Measurements from ENCODE around the gene ODF4. TPM values are rescaled to one million over a fixed set of nuclear protein-coding genes. Genes with fewer than 3 reads are reported as not detected.
A peak's percentile ranks its signal among the peaks of the same experiment; 100 is the strongest.

ODF4 gene
- polyA plus RNA-seq, 1 experiment = not detected

- DNase-seq (ENCODE audit: low read depth, low spot score) = no peak
- Histone ChIP-seq H3K27me3 (ENCODE audit: control insufficient read depth, insufficient read depth, low read length) (no peaks in the 10 kb centered on the region), H3K27ac (ENCODE audit: low read depth, low read length) (no peak overlapping the region), H3K9me3 (ENCODE audit: control insufficient read depth, insufficient read depth, low read length) (no peaks in the 10 kb centered on the region), H3K4me3 (ENCODE audit: low read depth, low read length) (no peak overlapping the region)
- ChIA-PET CTCF (no interaction called here), POLR2A (interaction anchor here (0.5 to 1.2 kb wide), 2 partner anchors 19 to 32 kb away, joined by 3 read pairs; no protein-coding TSS in a partner anchor)
- no peak for TF ChIP-seq CTCF (IDR thresholded peaks at IDR 0.05; ENCODE audit: low read depth, low read length)
Measured at GRCh38 chr17:8357910-8358309, 18.3 kb downstream of the ODF4 start.

GRCh38 chr17:8359769-8360168 lies 20.1 kb downstream of the ODF4 start:
- peak; percentile 81 for DNase-seq (ENCODE audit: low read depth, low spot score)
- ChIA-PET POLR2A (interaction anchor here (1.0 kb wide), 1 partner anchor 17 kb away, joined by 3 read pairs; the partner anchor contains the start of gene KRABD2), CTCF (interaction anchor here (1.1 to 1.2 kb wide), 2 partner anchors 33 to 241 kb away, joined by 3 to 4 read pairs; no protein-coding TSS in a partner anchor)
- TF ChIP-seq CTCF (IDR thresholded peaks at IDR 0.05; ENCODE audit: low read depth, low read length) = no peak
- Histone ChIP-seq H3K27ac (ENCODE audit: low read depth, low read length) (no peak overlapping the region), H3K27me3 (ENCODE audit: control insufficient read depth, insufficient read depth, low read length) (no peaks in the 10 kb centered on the region), H3K9me3 (ENCODE audit: control insufficient read depth, insufficient read depth, low read length) (no peaks in the 10 kb centered on the region), H3K4me3 (ENCODE audit: low read depth, low read length) (no peak overlapping the region)

GRCh38 chr17:8360260-8360659 lies 20.6 kb downstream of the ODF4 start:
- POLR2A ChIA-PET = interaction anchor here (0.6 to 1.0 kb wide), 2 partner anchors 10 to 16 kb away, joined by 3 to 4 read pairs; partner anchors contain the start of gene KRABD2
- Histone ChIP-seq H3K9me3 (ENCODE audit: control insufficient read depth, insufficient read depth, low read length) (no peaks in the 10 kb centered on the region), H3K4me3 (ENCODE audit: low read depth, low read length) (no peak overlapping the region), H3K27me3 (ENCODE audit: control insufficient read depth, insufficient read depth, low read length) (no peaks in the 10 kb centered on the region), H3K27ac (ENCODE audit: low read depth, low read length) (no peak overlapping the region)
- CTCF ChIA-PET = interaction anchor here (1.1 to 1.2 kb wide), 2 partner anchors 34 to 241 kb away, joined by 3 to 4 read pairs; no protein-coding TSS in a partner anchor
- DNase-seq (ENCODE audit: low read depth, low spot score) = no peak
- no peak for TF ChIP-seq CTCF (IDR thresholded peaks at IDR 0.05; ENCODE audit: low read depth, low read length)

- CTCF ChIA-PET = interaction anchor here (0.5 to 1.7 kb wide), 3 partner anchors 35 to 242 kb away, joined by 3 to 9 read pairs (median 4); no protein-coding TSS in a partner anchor
- no peak for TF ChIP-seq CTCF (IDR thresholded peaks at IDR 0.05; ENCODE audit: low read depth, low read length)
- no peaks in the 10 kb centered on the region for H3K27me3 ChIP-seq (ENCODE audit: control insufficient read depth, insufficient read depth, low read length)
- POLR2A ChIA-PET = interaction anchor here (0.6 to 1.0 kb wide), 2 partner anchors 10 to 16 kb away, joined by 3 to 4 read pairs; partner anchors contain the start of gene KRABD2
- no peak overlapping the region for H3K27ac ChIP-seq (ENCODE audit: low read depth, low read length)
- no peak for DNase-seq (ENCODE audit: low read depth, low spot score)
- no peak overlapping the region for H3K4me3 ChIP-seq (ENCODE audit: low read depth, low read length)
- no peaks in the 10 kb centered on the region for H3K9me3 ChIP-seq (ENCODE audit: control insufficient read depth, insufficient read depth, low read length)
Measured at GRCh38 chr17:8360751-8361150, 21.1 kb downstream of the ODF4 start.

GRCh38 chr17:8362651-8363332 lies 23.2 kb downstream of the ODF4 start:
- Histone ChIP-seq H3K4me3 (ENCODE audit: low read depth, low read length) (no peak overlapping the region), H3K9me3 (ENCODE audit: control insufficient read depth, insufficient read depth, low read length) (no peaks in the 10 kb centered on the region), H3K27me3 (ENCODE audit: control insufficient read depth, insufficient read depth, low read length) (no peaks in the 10 kb centered on the region), H3K27ac (ENCODE audit: low read depth, low read length) (no peak overlapping the region)
- ChIA-PET CTCF (interaction anchor here (1.7 to 1.8 kb wide), 2 partner anchors 14 to 62 kb away, joined by 9 to 11 read pairs; partner anchors contain the start of gene KRABD2), POLR2A (interaction anchor here (0.6 to 0.9 kb wide), 2 partner anchors 19 to 675 kb away, joined by 3 to 7 read pairs; partner anchors contain the start of gene TP53)
- TF ChIP-seq CTCF (IDR thresholded peaks at IDR 0.05; ENCODE audit: low read depth, low read length) = no peak
- DNase-seq (ENCODE audit: low read depth, low spot score) = no peak

All from AG04450 (cell line).